Neural cell (in vitro differentiated cells): ENCODE measurements around the gene PIK3C2A. TPM values are rescaled to one million over a fixed set of nuclear protein-coding genes. Genes with fewer than 3 reads are reported as not detected.

Experiments used
- H2AFZ ChIP-seq: fragments of 200-600, 300-800 bp; sonication (generic), shearing (Covaris generic); 2 replicates; pipeline ENCODE4 v1.6.0; 2014; ENCODE audit warnings: low read depth, mild to moderate bottlenecking, antibody characterized with exemption, low read length, moderate library complexity
- H3F3A ChIP-seq: fragments of 200-600 bp; shearing (Covaris generic); 2 replicates; pipeline ENCODE4 v1.6.1; 2016; ENCODE audit warnings: mild to moderate bottlenecking, moderate library complexity, mixed read lengths, antibody characterized with exemption, low read length; ENCODE audit not compliant: insufficient read depth, poor library complexity, severe bottlenecking
- H3K27ac ChIP-seq: fragments of 200-600, 300-800 bp; sonication (generic), shearing (Covaris generic); 2 replicates; pipeline ENCODE4 v1.5.1; 2014; ENCODE audit warnings: mild to moderate bottlenecking, low read length, moderate library complexity
- H3K27me3 ChIP-seq: fragments of 300-800, 200-600 bp; sonication (generic), shearing (Covaris generic); 2 replicates; pipeline ENCODE4 v1.6.0; 2014; ENCODE audit warnings: mild to moderate bottlenecking, low read depth, low read length, moderate library complexity; ENCODE audit not compliant: insufficient read depth
- H3K36me3 ChIP-seq: fragments of 300-800, 200-600 bp; sonication (generic), shearing (Covaris generic); 2 replicates; pipeline ENCODE4 v1.5.1; 2014; ENCODE audit warnings: mild to moderate bottlenecking, antibody characterized with exemption, low read length, moderate library complexity; ENCODE audit not compliant: insufficient read depth
- H3K4me2 ChIP-seq: fragments of 300-800, 200-600 bp; sonication (generic), shearing (Covaris generic); 2 replicates; pipeline ENCODE4 v1.6.0; 2014; ENCODE audit warnings: mild to moderate bottlenecking, low read length
- H3K4me3 ChIP-seq: fragments of 300-800, 200-600 bp; sonication (generic), shearing (Covaris generic); 2 replicates; pipeline ENCODE4 v1.5.1; 2014; ENCODE audit warnings: mild to moderate bottlenecking, low read length, moderate library complexity
- H3K79me2 ChIP-seq: fragments of 200-600 bp; shearing (Covaris generic); replicated peaks from 2 replicates; pipeline ENCODE4 v1.6.0; 2014; ENCODE audit warnings: mild to moderate bottlenecking, low read length, moderate library complexity; ENCODE audit not compliant: insufficient read depth
- H3K9ac ChIP-seq: fragments of 300-800, 200-600 bp; sonication (generic), shearing (Covaris generic); 2 replicates; pipeline ENCODE4 v1.6.1; 2016; ENCODE audit warnings: mild to moderate bottlenecking, low read length, mixed read lengths
- H3K9me2 ChIP-seq: fragments of 200-600 bp; shearing (Covaris generic); 2 replicates; pipeline ENCODE4 v1.6.1; 2016; ENCODE audit warnings: mild to moderate bottlenecking, low read length, mixed read lengths; ENCODE audit not compliant: insufficient read depth
- H3K9me3 ChIP-seq: fragments of 200-600, 300-800 bp; sonication (generic), shearing (Covaris generic); 2 replicates; pipeline ENCODE4 v1.6.1; 2016; ENCODE audit warnings: mild to moderate bottlenecking, mixed run types, low read length, moderate library complexity, mixed read lengths
- H4K20me1 ChIP-seq: fragments of 200-600 bp; shearing (Covaris generic); 2 replicates; pipeline ENCODE4 v1.6.1; 2016; ENCODE audit warnings: mild to moderate bottlenecking, mixed run types; ENCODE audit not compliant: insufficient read depth
- CTCF ChIP-seq: fragments of 450-650 bp; IDR thresholded peaks from 2 replicates; pipeline ENCODE4 v1.5.1; 2014; ENCODE audit warnings: antibody characterized with exemption, mild to moderate bottlenecking, moderate library complexity; ENCODE audit not compliant: poor library complexity, severe bottlenecking
- EP300 ChIP-seq: fragments of 450-650 bp; conservative IDR thresholded peaks from 2 replicates; pipeline ENCODE4 v1.6.1; 2014; ENCODE audit warnings: antibody characterized with exemption, mild to moderate bottlenecking, moderate library complexity; ENCODE audit not compliant: poor library complexity, severe bottlenecking
- EZH2 ChIP-seq: fragments of 200-600, 300-800 bp; shearing (Covaris generic), sonication (generic); IDR thresholded peaks from 2 replicates; pipeline ENCODE4 v1.6.1; 2014; ENCODE audit warnings: antibody characterized with exemption, low read length, borderline replicate concordance, mild to moderate bottlenecking; ENCODE audit not compliant: insufficient read depth, poor library complexity, severe bottlenecking
- MXI1 ChIP-seq: fragments of 450-650 bp; conservative IDR thresholded peaks from 2 replicates; pipeline ENCODE4 v1.6.1; 2014; ENCODE audit warnings: antibody characterized with exemption, mild to moderate bottlenecking; ENCODE audit not compliant: poor library complexity, severe bottlenecking
- POLR2AphosphoS5 ChIP-seq: IDR thresholded peaks from 2 replicates; pipeline ENCODE4 v1.6.1; 2012
- RAD21 ChIP-seq: fragments of 450-650 bp; conservative IDR thresholded peaks from 2 replicates; pipeline ENCODE4 v1.6.1; 2014; ENCODE audit warnings: antibody characterized with exemption, mild to moderate bottlenecking, moderate library complexity
- REST ChIP-seq: IDR thresholded peaks from 2 replicates; pipeline ENCODE4 v1.6.1; 2012; ENCODE audit warnings: borderline replicate concordance
- SMC3 ChIP-seq: fragments of 450-650 bp; conservative IDR thresholded peaks from 2 replicates; pipeline ENCODE4 v1.6.1; 2014; ENCODE audit warnings: antibody characterized with exemption, mild to moderate bottlenecking, moderate library complexity; ENCODE audit not compliant: poor library complexity
- TAF1 ChIP-seq: IDR thresholded peaks from 2 replicates; pipeline ENCODE4 v1.6.1; 2012; ENCODE audit warnings: low read depth
- polyA plus RNA-seq: library from polyadenylated mRNA; depleted of rRNA; stranded (reverse); fragments of >200 nt; gene quantifications from 2 replicates; pipeline ENCODE4 v1.2.3, GENCODE V29; 2014

PIK3C2A gene
- polyA plus RNA-seq, 1 donor from 2014 or later: 24.9 TPM

GRCh38 chr11:17252704-17253103 is 44.9 kb upstream of the PIK3C2A start:
- Histone ChIP-seq H3K9ac (no peak overlapping the region), H3K4me3 (no peak overlapping the region), H3K27me3 (no peaks in the 10 kb centered on the region), H3K36me3 (no peaks in the 10 kb centered on the region), H3K9me3 (no peaks in the 10 kb centered on the region), H3K27ac (no peak overlapping the region), H3F3A (no peaks in the 10 kb centered on the region), H3K9me2 (no peaks in the 10 kb centered on the region), H3K4me2 (no peak overlapping the region), H2AFZ (no peak overlapping the region), H4K20me1 (no peaks in the 10 kb centered on the region), H3K79me2 (no peaks in the 10 kb centered on the region)
- TF ChIP-seq MXI1 (no peak), SMC3 (no peak), EZH2 (no peak), TAF1 (no peak), REST (no peak), RAD21 (no peak), CTCF (no peak), POLR2AphosphoS5 (no peak)

DNA sequence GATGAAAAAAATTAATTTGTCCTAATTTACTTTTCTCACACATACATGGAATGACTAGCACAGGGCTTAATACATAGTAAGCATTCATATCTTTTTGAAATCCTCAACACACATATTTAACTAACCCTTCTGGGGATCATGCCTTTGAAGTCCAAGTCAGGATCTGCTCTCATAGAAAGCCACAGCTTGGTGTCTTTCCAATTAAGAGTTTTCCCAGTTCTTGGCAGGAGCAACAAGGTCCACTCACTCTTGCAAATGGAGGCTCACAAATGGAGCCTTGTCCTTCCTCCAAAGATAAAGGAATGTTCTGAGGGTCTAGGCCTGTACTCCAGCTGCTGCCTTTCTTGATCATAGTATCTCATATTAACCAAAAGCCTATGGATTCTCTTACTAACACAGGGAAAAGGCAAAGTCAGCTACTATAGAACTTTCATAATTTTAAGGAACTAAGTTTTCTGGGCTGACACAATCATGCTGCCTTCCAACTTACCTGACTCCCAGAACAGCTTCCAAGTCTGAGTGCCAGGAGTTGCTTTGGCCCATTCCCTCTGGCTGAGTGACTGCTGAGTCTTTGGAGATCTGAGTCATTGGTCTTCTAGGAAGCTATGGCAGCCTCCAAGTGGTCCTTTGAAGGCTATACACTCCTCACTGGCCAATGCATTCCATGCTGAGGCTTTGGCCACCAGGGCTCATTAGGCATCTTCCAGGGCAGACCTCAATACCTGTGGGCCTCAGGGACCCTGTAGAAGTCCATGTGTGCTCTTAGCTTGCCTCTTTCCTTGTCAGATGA is 43.0 kb upstream of the PIK3C2A start:
- H3K9ac ChIP-seq: no peak overlapping the region
- no peak overlapping the region for H3K27ac ChIP-seq
- H3K9me2 ChIP-seq: no peaks in the 10 kb centered on the region
- H3K4me2 ChIP-seq: no peak overlapping the region
- no peaks in the 10 kb centered on the region for H3K79me2 ChIP-seq
- no peaks in the 10 kb centered on the region for H3F3A ChIP-seq
- H3K27me3 ChIP-seq: no peaks in the 10 kb centered on the region
- H3K4me3 ChIP-seq: no peak overlapping the region
- H4K20me1 ChIP-seq: no peaks in the 10 kb centered on the region
- H3K36me3 ChIP-seq: no peaks in the 10 kb centered on the region
- H2AFZ ChIP-seq: no peak overlapping the region
- TF ChIP-seq RAD21 (no peak), SMC3 (no peak), MXI1 (no peak), EP300 (no peak), CTCF (no peak), EZH2 (no peak), POLR2AphosphoS5 (no peak), REST (no peak)
- no peaks in the 10 kb centered on the region for H3K9me3 ChIP-seq
